K562 (cell line): ENCODE results near the gene ELP1. TPM values are rescaled to one million over a fixed set of nuclear protein-coding genes. Genes with fewer than 3 reads are reported as not detected.

Experiments used
- ATAC-seq: fragments of 200-7000 bp; cut with Tn5 transposase; 3 replicates; pipeline ENCODE4 v1.9.1; 2020; ENCODE audit warnings: moderate library complexity
- Bru-seq: library from RNA; stranded (reverse); fragments of 400-500 nt; gene quantifications from one replicate; lab custom pipeline; 2021; lab: Mats Ljungman, UMichigan
- BruChase-seq, 2 experiments: library from RNA; stranded (reverse); fragments of 400-500 nt; gene quantifications; one replicate each; lab custom pipeline; 2021; lab: Mats Ljungman, UMichigan
- BruUV-seq: library from RNA; stranded (reverse); fragments of 400-500 nt; replicated peaks from 2 replicates; lab custom pipeline; 2021; lab: Mats Ljungman, UMichigan
- CTCF ChIA-PET: fragments of 300-600 bp; formaldehyde crosslinking; extraction: SDS; loops from one replicate; lab custom pipeline; 2021; ENCODE audit warnings: low intra/inter-chr PET ratio; lab: Yijun Ruan, JAX
- POLR2A ChIA-PET: fragments of 300-600, 350-650 bp; sonication (Branson Sonifier 250); formaldehyde crosslinking; extraction: SDS; loops from one replicate; lab custom pipeline; 2021; ENCODE audit warnings: antibody characterized with exemption, inconsistent platforms; lab: Yijun Ruan, JAX
- DNase-seq, 4 experiments: peaks; one replicate each; pipeline versions ENCODE4 v3.0.0 to v3.0.0-alpha.2; 2011 to 2018; ENCODE audit warnings: low spot score in 3 of 4, mixed read lengths in 3 of 4; ENCODE audit errors: extremely low read depth in 1 of 4
- FAIRE-seq: peaks from 2 replicates; lab custom pipeline; 2011; peaks lifted over from hg19 to GRCh38; lab: Jason Lieb, UNC
- H2AFZ ChIP-seq: 2 replicates; pipeline ENCODE4 v1.6.0; 2011; ENCODE audit warnings: low read depth, low read length, control low read depth, inconsistent platforms
- H3K27ac ChIP-seq: fragments of 200-600 bp; 3 replicates; pipeline ENCODE4 v1.8.0; 2011; ENCODE audit warnings: low read depth, mild to moderate bottlenecking, control low read depth, inconsistent platforms, low read length, moderate library complexity, mixed read lengths; ENCODE audit errors: extremely low read depth
- H3K27me3 ChIP-seq, 2 experiments: fragments of 300-600 bp in 1 of 2; 2 replicates in 1 of 2; 3 replicates in 1 of 2; pipeline versions ENCODE4 v1.6.0 to v1.8.0; 2011; ENCODE audit warnings: inconsistent platforms in 2 of 2, low read length in 2 of 2, mild to moderate bottlenecking in 1 of 2, mixed read lengths in 1 of 2, moderate library complexity in 1 of 2; ENCODE audit not compliant: control insufficient read depth in 2 of 2, insufficient read depth in 2 of 2
- H3K36me3 ChIP-seq: fragments of 300-600 bp; 3 replicates; pipeline ENCODE4 v1.8.0; 2011; ENCODE audit warnings: mild to moderate bottlenecking, low read length, inconsistent platforms; ENCODE audit not compliant: control insufficient read depth, insufficient read depth
- H3K4me1 ChIP-seq, 2 experiments: fragments of 200-600 bp in 1 of 2; replicated peaks in 1 of 2; 2 replicates in 1 of 2; 3 replicates in 1 of 2; pipeline versions ENCODE4 v1.5.1 to v1.8.0; 2011; ENCODE audit warnings: inconsistent platforms in 2 of 2, low read length in 2 of 2, mild to moderate bottlenecking in 1 of 2, mixed read lengths in 1 of 2, moderate library complexity in 1 of 2; ENCODE audit not compliant: control insufficient read depth in 2 of 2, insufficient read depth in 2 of 2
- H3K4me2 ChIP-seq: 2 replicates; pipeline ENCODE4 v1.6.1; 2011; ENCODE audit warnings: low read length, control low read depth, inconsistent platforms, mixed read lengths; ENCODE audit not compliant: insufficient read depth
- H3K4me3 ChIP-seq: fragments of 200-600 bp; sonication (generic), shearing (Covaris generic); 2 replicates; pipeline ENCODE4 v1.5.1; 2016; ENCODE audit warnings: control low read depth, inconsistent platforms
- H3K79me2 ChIP-seq: fragments of 200-600 bp; 3 replicates; pipeline ENCODE4 v1.8.0; 2011; ENCODE audit warnings: low read length, inconsistent platforms; ENCODE audit not compliant: control insufficient read depth, insufficient read depth
- H3K9ac ChIP-seq, 2 experiments: 2 replicates each; pipeline versions ENCODE4 v1.6.0 to v1.6.1; 2011; ENCODE audit warnings: low read depth in 2 of 2, low read length in 2 of 2, control low read depth in 1 of 2, inconsistent platforms in 1 of 2, mild to moderate bottlenecking in 1 of 2, mixed read lengths in 1 of 2; ENCODE audit not compliant: insufficient read depth in 1 of 2
- H3K9me1 ChIP-seq: one replicate; pipeline ENCODE4 v1.6.0; 2011; ENCODE audit warnings: inconsistent platforms, mild to moderate bottlenecking, low read length, moderate library complexity; ENCODE audit not compliant: control insufficient read depth, insufficient read depth
- H3K9me3 ChIP-seq: replicated peaks from 2 replicates; pipeline ENCODE4 v1.5.1; 2011; ENCODE audit warnings: low read depth, low read length, inconsistent platforms; ENCODE audit not compliant: control insufficient read depth, insufficient read depth
- H4K20me1 ChIP-seq: replicated peaks from 2 replicates; pipeline ENCODE4 v1.6.1; 2011; ENCODE audit warnings: low read length, inconsistent platforms, mixed read lengths; ENCODE audit not compliant: control insufficient read depth, insufficient read depth
- MTA1 ChIP-seq: fragments of 450-650 bp; IDR thresholded peaks from 2 replicates; pipeline ENCODE4 v1.6.1; 2017; ENCODE audit warnings: borderline replicate concordance
- PHF8 ChIP-seq: fragments of 200-600 bp; sonication (generic); IDR thresholded peaks from 2 replicates; pipeline ENCODE4 v1.6.1; 2012; ENCODE audit warnings: mixed run types, mild to moderate bottlenecking, inconsistent platforms, low read length, moderate library complexity, borderline replicate concordance
- POLR2G ChIP-seq: fragments of 200-400 bp; formaldehyde crosslinking; IDR thresholded peaks from 2 replicates; pipeline ENCODE4 v1.6.1; 2017; ENCODE audit warnings: low read depth, mild to moderate bottlenecking, antibody characterized with exemption, low read length, moderate library complexity
- ZBTB7A ChIP-seq: IDR thresholded peaks from 2 replicates; pipeline ENCODE4 v1.6.1; 2011; ENCODE audit warnings: low read depth, mild to moderate bottlenecking, low read length, moderate library complexity, borderline replicate concordance; ENCODE audit not compliant: control insufficient read depth
- ZFX ChIP-seq: sonication (generic); formaldehyde crosslinking; IDR thresholded peaks from 2 replicates; pipeline ENCODE4 v1.8.0; 2022; ENCODE audit warnings: mild to moderate bottlenecking, missing genetic modification reagents, moderate library complexity
- WGBS: fragments of 100-300 bp; shearing (Covaris generic); methylation state at CpG from one replicate; pipeline ENCODE4 v1.1.6; 2016; ENCODE audit warnings: low coverage, mixed read lengths; ENCODE audit not compliant: insufficient coverage; ENCODE audit errors: missing lambda C conversion rate; 5-methylcytosine and 5-hydroxymethylcytosine counted together
- in situ Hi-C: fragments of 300-500 bp; cut with MboI; formaldehyde crosslinking; loops from 4 replicates; pipeline ENCODE4 v1.15.0; 2018; ENCODE audit warnings: inconsistent platforms, mixed read lengths
- intact Hi-C: fragments of 100-400 bp; cut with micrococcal nuclease; formaldehyde crosslinking; loops from 2 replicates; pipeline ENCODE4 v1.14.2; 2022
- long read RNA-seq, 3 experiments: library from polyadenylated mRNA in 2 of 3; library from RNA in 1 of 3; unstranded in 2 of 3; stranded (forward) in 1 of 3; transcript quantifications; one replicate each; pipeline ENCODE4 v2.0.0, GENCODE V29; 2019 to 2022
- polyA minus RNA-seq, 3 experiments: library from RNA; depleted of rRNA, polyadenylated mRNA; stranded (reverse); fragments of >200 nt; gene quantifications; 2 replicates each; pipeline ENCODE4 v1.2.3, GENCODE V29; 2011
- polyA plus RNA-seq, 8 experiments: library from polyadenylated mRNA; depleted of rRNA in 4 of 8; stranded (reverse) in 5 of 8; unstranded in 3 of 8; fragments of >200 nt; fragmentation: Nextera tagmentation in 2 of 8; fragmentation: Illumina TruSeq in 1 of 8; extraction: Ambion mirVana in 2 of 8; extraction: Trizol in 1 of 8; gene quantifications; 2 replicates each; pipeline versions ENCODE4 v1.2.1 to v1.2.3, GENCODE V29; 2011 to 2014; ENCODE audit warnings: inconsistent platforms in 1 of 8, missing spikeins in 1 of 8
- total RNA-seq, 7 experiments: library from RNA; depleted of rRNA in 6 of 7; stranded (reverse); fragments of >200 nt in 6 of 7; fragmentation: Illumina TruSeq in 2 of 7; extraction: Trizol in 2 of 7; gene quantifications; 2 replicates each; pipeline versions ENCODE4 v1.2.1 to v1.2.3, GENCODE V29; 2011 to 2021; ENCODE audit warnings: low replicate concordance in 1 of 7
- TF ChIP-seq, protein P1 (sequence below), 2 experiments: fragments of 250-450 bp in 1 of 2; fragments of 450-650 bp in 1 of 2; sonication (Bioruptor Pico) in 1 of 2; IDR thresholded peaks; 2 replicates each; pipeline versions ENCODE4 v1.6.1 to v1.8.0; 2016 to 2021; ENCODE audit warnings: mild to moderate bottlenecking in 2 of 2, moderate library complexity in 2 of 2, missing compliant biosample characterization in 1 of 2, missing genetic modification characterization in 1 of 2
- TF ChIP-seq, protein P2 (sequence below), 2 experiments: fragments of 450-650 bp; conservative IDR thresholded peaks; 2 replicates each; pipeline ENCODE4 v1.6.1; 2017; ENCODE audit warnings: mild to moderate bottlenecking in 2 of 2, moderate library complexity in 2 of 2

ELP1 gene, protein sequence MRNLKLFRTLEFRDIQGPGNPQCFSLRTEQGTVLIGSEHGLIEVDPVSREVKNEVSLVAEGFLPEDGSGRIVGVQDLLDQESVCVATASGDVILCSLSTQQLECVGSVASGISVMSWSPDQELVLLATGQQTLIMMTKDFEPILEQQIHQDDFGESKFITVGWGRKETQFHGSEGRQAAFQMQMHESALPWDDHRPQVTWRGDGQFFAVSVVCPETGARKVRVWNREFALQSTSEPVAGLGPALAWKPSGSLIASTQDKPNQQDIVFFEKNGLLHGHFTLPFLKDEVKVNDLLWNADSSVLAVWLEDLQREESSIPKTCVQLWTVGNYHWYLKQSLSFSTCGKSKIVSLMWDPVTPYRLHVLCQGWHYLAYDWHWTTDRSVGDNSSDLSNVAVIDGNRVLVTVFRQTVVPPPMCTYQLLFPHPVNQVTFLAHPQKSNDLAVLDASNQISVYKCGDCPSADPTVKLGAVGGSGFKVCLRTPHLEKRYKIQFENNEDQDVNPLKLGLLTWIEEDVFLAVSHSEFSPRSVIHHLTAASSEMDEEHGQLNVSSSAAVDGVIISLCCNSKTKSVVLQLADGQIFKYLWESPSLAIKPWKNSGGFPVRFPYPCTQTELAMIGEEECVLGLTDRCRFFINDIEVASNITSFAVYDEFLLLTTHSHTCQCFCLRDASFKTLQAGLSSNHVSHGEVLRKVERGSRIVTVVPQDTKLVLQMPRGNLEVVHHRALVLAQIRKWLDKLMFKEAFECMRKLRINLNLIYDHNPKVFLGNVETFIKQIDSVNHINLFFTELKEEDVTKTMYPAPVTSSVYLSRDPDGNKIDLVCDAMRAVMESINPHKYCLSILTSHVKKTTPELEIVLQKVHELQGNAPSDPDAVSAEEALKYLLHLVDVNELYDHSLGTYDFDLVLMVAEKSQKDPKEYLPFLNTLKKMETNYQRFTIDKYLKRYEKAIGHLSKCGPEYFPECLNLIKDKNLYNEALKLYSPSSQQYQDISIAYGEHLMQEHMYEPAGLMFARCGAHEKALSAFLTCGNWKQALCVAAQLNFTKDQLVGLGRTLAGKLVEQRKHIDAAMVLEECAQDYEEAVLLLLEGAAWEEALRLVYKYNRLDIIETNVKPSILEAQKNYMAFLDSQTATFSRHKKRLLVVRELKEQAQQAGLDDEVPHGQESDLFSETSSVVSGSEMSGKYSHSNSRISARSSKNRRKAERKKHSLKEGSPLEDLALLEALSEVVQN (N-terminal part only)
- 23.2 and 58.4 TPM in 2 replicates for total RNA-seq (2011; cell fraction: chromatin; rRNA removed; ENCODE audit: low replicate concordance)
- 19.3 and 26.2 TPM in 2 replicates for total RNA-seq (2011; cell fraction: nucleolus; rRNA removed)
- total RNA-seq (2011; cell fraction: nucleoplasm; rRNA removed): 22.3 and 25.3 TPM in 2 replicates
- total RNA-seq (2014; rRNA removed): 35.8 and 40.8 TPM in 2 replicates
- 37.2 and 39.7 TPM in 2 replicates for total RNA-seq (2014; rRNA removed; fragmentation: Illumina TruSeq; extraction: Trizol)
- 39.0 and 41.7 TPM in 2 replicates for total RNA-seq (2015; rRNA removed; fragmentation: Illumina TruSeq; extraction: Trizol)
- total RNA-seq (2021): 33.4 and 38.6 TPM in 2 replicates
- polyA plus RNA-seq (2011; rRNA removed): 43.7 and 48.6 TPM in 2 replicates
- polyA plus RNA-seq (2011; cell fraction: cytosol; rRNA removed): 16.6 and 24.1 TPM in 2 replicates
- polyA plus RNA-seq (2011; cell fraction: nucleus; rRNA removed): 85.3 and 134 TPM in 2 replicates
- 25.3 and 34.9 TPM in 2 replicates for polyA plus RNA-seq (2012)
- 35.4 and 45.3 TPM in 2 replicates for polyA plus RNA-seq (2014; fragmentation: Illumina TruSeq; extraction: Trizol)
- polyA plus RNA-seq (2014; fragmentation: Nextera tagmentation; extraction: Ambion mirVana): 10 to 100 TPM; 17.0 to 25.0 TPM
- 30.9 and 46.6 TPM in 2 replicates for polyA plus RNA-seq (2014; rRNA removed)
- polyA minus RNA-seq (2011; rRNA and poly(A)+ RNA removed): 54.1 and 70.2 TPM in 2 replicates
- 23.1 and 28.1 TPM in 2 replicates for polyA minus RNA-seq (2011; cell fraction: cytosol; rRNA and poly(A)+ RNA removed)
- polyA minus RNA-seq (2011; cell fraction: nucleus; rRNA and poly(A)+ RNA removed): 21.0 and 36.7 TPM in 2 replicates
- Bru-seq, nascent RNA: percentile 79 among the genes with signal in this experiment
- BruChase-seq, experiment 1, labeled RNA remaining after a 2-hour chase: percentile 83 among the genes with signal in this experiment
- percentile 88 among the genes with signal in this experiment for BruChase-seq, experiment 2, labeled RNA remaining after a 6-hour chase
- long read RNA-seq, experiment 1, full-length matches to known transcripts: 114 of 209 reads
- long read RNA-seq, experiment 1, partial matches to known transcripts: 35 of 209 reads
- long read RNA-seq, experiment 1, other reads (novel, unspliced or antisense): 60 of 209 reads
- long read RNA-seq, experiment 2, full-length matches to known transcripts: 5 of 28 reads
- long read RNA-seq, experiment 2, partial matches to known transcripts: 11 of 28 reads
- long read RNA-seq, experiment 2, other reads (novel, unspliced or antisense): 12 of 28 reads
- long read RNA-seq, experiment 3, full-length matches to known transcripts: 4 of 16 reads
- long read RNA-seq, experiment 3, partial matches to known transcripts: 3 of 16 reads
- long read RNA-seq, experiment 3, other reads (novel, unspliced or antisense): 9 of 16 reads

DNA sequence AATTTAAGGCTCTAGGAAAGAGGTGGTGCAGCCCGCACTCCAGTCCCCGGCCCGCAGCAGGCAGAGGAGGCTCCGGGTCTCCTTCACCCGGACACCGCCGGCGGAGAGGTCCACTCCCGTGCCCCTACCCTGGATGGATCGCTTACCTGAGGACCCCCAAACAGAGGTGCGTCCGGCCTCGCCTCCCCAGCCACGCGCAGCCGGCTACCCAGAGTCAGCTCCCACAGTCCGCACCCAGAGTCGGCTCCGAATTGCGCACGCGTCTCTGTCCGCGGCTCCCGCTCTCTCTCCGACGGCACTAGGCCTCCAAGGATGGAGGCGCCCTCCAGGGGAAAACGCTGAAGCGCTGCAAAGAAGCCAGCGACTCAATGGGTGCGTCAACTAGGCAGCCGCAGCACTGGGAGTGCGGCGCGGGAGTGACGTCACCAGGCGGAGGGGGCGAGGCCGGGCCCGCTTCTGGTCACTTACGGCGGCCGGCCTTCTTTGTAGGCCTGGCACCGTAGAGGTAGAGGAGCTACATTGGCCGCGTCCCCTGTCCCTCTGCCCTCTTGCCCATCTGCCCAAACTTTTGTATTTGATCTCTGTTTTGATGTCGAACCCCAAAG lies at the start of gene ELP1:
ELP1 (minus strand) TSS at position 407 of the 605 bp plus-strand sequence. CDS start 2,978 bp downstream, outside the sequence.
- WGBS: under 1% methylated on average over 45 of the region's 48 CpGs
- ChIA-PET CTCF (no interaction called here), POLR2A (interaction anchor here (0.5 kb wide), 2 partner anchors 19 to 44 kb away, joined by 3 read pairs; no protein-coding TSS in a partner anchor)
- BruUV-seq: no TSS peak
- Histone ChIP-seq H3K4me1 (peaks cover 0 to 12% of the 10 kb centered on the region in 2 experiments; a peak in 4 of 5 replicates), H3K4me3 (peak within 1 kb of the TSS; percentile 86), H3K27ac (peak within 1 kb of the TSS; percentile 79), H3K27me3 (no peaks in the 10 kb centered on the region), H4K20me1 (no peaks in the 10 kb centered on the region), H3K9me3 (no peaks in the 10 kb centered on the region), H3K9me1 (no peaks in the 10 kb centered on the region), H3K4me2 (peak within 1 kb of the TSS; percentile 99), H2AFZ (peak within 1 kb of the TSS; percentile 97), H3K9ac (peak within 1 kb of the TSS; percentile 83 to 94), H3K36me3 (peaks cover 46% of the 10 kb centered on the region), H3K79me2 (peaks cover 47% of the 10 kb centered on the region)
- peak; percentile 90 to 97 (median 92) for DNase-seq
- intact Hi-C loops: loop anchor here (5.0 kb wide), 2 partner anchors 78 to 263 kb away; partner anchors contain the start of gene CTNNAL1
- in situ Hi-C loops: no loop called here
- peak; percentile 95 for ATAC-seq
- peak; percentile 92 for FAIRE-seq
- peak; percentile 89 for TF ChIP-seq PHF8
- TF ChIP-seq MTA1: peak; percentile 97
- TF ChIP-seq POLR2G: peak; percentile 94
- TF ChIP-seq, protein P1, sequence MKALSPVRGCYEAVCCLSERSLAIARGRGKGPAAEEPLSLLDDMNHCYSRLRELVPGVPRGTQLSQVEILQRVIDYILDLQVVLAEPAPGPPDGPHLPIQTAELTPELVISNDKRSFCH (CRISPR knock-in tag; IDR thresholded peaks at IDR 0.05): no peak
- TF ChIP-seq, protein P1 (tag; IDR thresholded peaks at IDR 0.05): peak; percentile 39; the same call in 1 of the 2 replicates
- peak; percentile 36 for TF ChIP-seq ZBTB7A
- TF ChIP-seq, protein P2, sequence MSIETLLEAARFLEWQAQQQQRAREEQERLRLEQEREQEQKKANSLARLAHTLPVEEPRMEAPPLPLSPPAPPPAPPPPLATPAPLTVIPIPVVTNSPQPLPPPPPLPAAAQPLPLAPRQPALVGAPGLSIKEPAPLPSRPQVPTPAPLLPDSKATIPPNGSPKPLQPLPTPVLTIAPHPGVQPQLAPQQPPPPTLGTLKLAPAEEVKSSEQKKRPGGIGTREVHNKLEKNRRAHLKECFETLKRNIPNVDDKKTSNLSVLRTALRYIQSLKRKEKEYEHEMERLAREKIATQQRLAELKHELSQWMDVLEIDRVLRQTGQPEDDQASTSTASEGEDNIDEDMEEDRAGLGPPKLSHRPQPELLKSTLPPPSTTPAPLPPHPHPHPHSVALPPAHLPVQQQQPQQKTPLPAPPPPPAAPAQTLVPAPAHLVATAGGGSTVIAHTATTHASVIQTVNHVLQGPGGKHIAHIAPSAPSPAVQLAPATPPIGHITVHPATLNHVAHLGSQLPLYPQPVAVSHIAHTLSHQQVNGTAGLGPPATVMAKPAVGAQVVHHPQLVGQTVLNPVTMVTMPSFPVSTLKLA (conservative IDR thresholded peaks at IDR 0.05): peak; percentile 76 to 85
- peak; percentile 91 for TF ChIP-seq ZFX
